Ovary (tissue), 9 donors: Measurements from ENCODE around the gene TENM4. TPM values are rescaled to one million over a fixed set of nuclear protein-coding genes. Genes with fewer than 3 reads are reported as not detected.

ENCODE experiments used
- DNase-seq, 5 donors: peaks; one replicate each; pipeline ENCODE4 v3.0.0-alpha.2; 2019 to 2020
- H3K27ac ChIP-seq, 2 donors: fragments of 200-600 bp; one replicate each; pipeline versions ENCODE4 v1.5.1 to v1.8.0; 2019 to 2022
- H3K27me3 ChIP-seq: fragments of 200-600 bp; one replicate; pipeline ENCODE4 v1.8.0; 2022
- H3K36me3 ChIP-seq: fragments of 200-600 bp; sonication (generic); one replicate; pipeline ENCODE4 v1.5.1; 2019
- H3K4me1 ChIP-seq: one replicate; pipeline ENCODE4 v1.8.1; 2013; ENCODE audit warnings: mild to moderate bottlenecking, moderate library complexity; ENCODE audit not compliant: insufficient read depth
- H3K4me3 ChIP-seq: fragments of 200-600 bp; sonication (generic); one replicate; pipeline ENCODE4 v1.5.1; 2017
- H3K9me3 ChIP-seq, 2 donors: fragments of 200-600 bp in 1 of 2; sonication (generic) in 1 of 2; one replicate each; pipeline versions ENCODE4 v1.5.1 to v1.8.1; 2013 to 2019; ENCODE audit warnings: mild to moderate bottlenecking in 1 of 2, moderate library complexity in 1 of 2
- CTCF ChIP-seq, 3 donors: fragments of 450-650 bp in 2 of 3; fragments of 200-600 bp in 1 of 3; IDR thresholded peaks; one replicate each; pipeline versions ENCODE4 v1.5.1 to v1.8.0; 2016 to 2022; ENCODE audit warnings: antibody characterized with exemption in 3 of 3, mild to moderate bottlenecking in 1 of 3
- EP300 ChIP-seq: sonication (generic); formaldehyde crosslinking; IDR thresholded peaks from one replicate; pipeline ENCODE4 v1.6.1; 2017; ENCODE audit warnings: antibody characterized with exemption
- POLR2A ChIP-seq: fragments of 450-650 bp; IDR thresholded peaks from one replicate; pipeline ENCODE4 v1.6.1; 2017; ENCODE audit warnings: antibody characterized with exemption, mild to moderate bottlenecking, moderate library complexity
- WGBS, 3 donors: extraction: QIAGEN DNeasy Blood & Tissue Kit in 1 of 3; methylation state at CpG; one replicate each; pipeline versions ENCODE4 v1.1.5 to v1.1.7; 2013 to 2017; 5-methylcytosine and 5-hydroxymethylcytosine counted together
- intact Hi-C, 4 donors: fragments of 100-400 bp; cut with DNase I; formaldehyde crosslinking; loops; one replicate each; pipeline versions ENCODE4 v1.11.0 to v1.15.1; 2022 to 2023
- polyA plus RNA-seq, 2 donors: library from polyadenylated mRNA; stranded (reverse); fragments of 200-250 nt in 1 of 2; fragments of 350-450 nt in 1 of 2; fragmentation: Illumina TruSeq in 1 of 2; extraction: RNeasy Lipid Tissue Mini Kit (QIAGEN cat#74804) in 1 of 2; gene quantifications; one replicate each; pipeline ENCODE4 v1.2.3, GENCODE V29; 2013 to 2014
- total RNA-seq, 7 donors: library from RNA; depleted of rRNA in 2 of 7; stranded (reverse); fragments of >200 nt in 2 of 7; fragmentation: NEBNext Ultra II Directional in 3 of 7; extraction: Animal tissue kit (Norgen Biotek cat#: 25700) in 3 of 7; gene quantifications; one replicate each; pipeline versions ENCODE4 v1.1.0 to v1.2.4, GENCODE V29; 2016 to 2023
- donor health status: DM: no; HTN: no; CAD: no; lungs with moderate emphysema.
- donor health status: DM: no; HTN: no; CAD: no.
- donor health status: Bipolar disorder and iron deficiency.
- donor health status: DM: yes; HTN: yes; CAD: no.
- donor health status: DM: no; HTN: no; CAD: no.
- donor health status: DM: yes; HTN: yes; CAD: no.

Gene TENM4
- total and polyA plus RNA-seq, 9 donors, result 11.0 to 206 (median 107) TPM

- no peak for DNase-seq
- no peaks in the 10 kb centered on the region for H3K36me3 ChIP-seq
- H3K9me3 ChIP-seq, result no peaks in the 10 kb centered on the region
- no peak overlapping the region for H3K27ac ChIP-seq
- no peaks in the 10 kb centered on the region for H3K27me3 ChIP-seq
- TF ChIP-seq CTCF (IDR thresholded peaks at IDR 0.05) (no peak), EP300 (no peak), POLR2A (no peak)
- no peak overlapping the region for H3K4me3 ChIP-seq
- no peaks in the 10 kb centered on the region for H3K4me1 ChIP-seq
- WGBS, 3 donors, result 54 to 78% (median 62%) methylated on average over 4 of the region's 4 CpGs
- intact Hi-C loops, result no loop called here
These were observed 681.8 kb downstream of the TENM4 start for GRCh38 chr11:78759071-78759470.

- WGBS, 3 donors, result 73 to 88% (median 85%) methylated on average over 1 of the region's 1 CpG
- H3K36me3 ChIP-seq, result no peaks in the 10 kb centered on the region
- no peaks in the 10 kb centered on the region for H3K9me3 ChIP-seq
- no peak overlapping the region for H3K27ac ChIP-seq
- no peaks in the 10 kb centered on the region for H3K4me1 ChIP-seq
- H3K27me3 ChIP-seq, result no peaks in the 10 kb centered on the region
- TF ChIP-seq POLR2A, result no peak
- no peak for TF ChIP-seq EP300
- no peak for TF ChIP-seq CTCF (IDR thresholded peaks at IDR 0.05)
- DNase-seq, result no peak
- intact Hi-C loops, result no loop called here
- no peak overlapping the region for H3K4me3 ChIP-seq
These were observed 687.5 kb downstream of the TENM4 start for GRCh38 chr11:78753297-78753696.

- no peaks in the 10 kb centered on the region for H3K27me3 ChIP-seq
- TF ChIP-seq POLR2A, result no peak
- no peak for TF ChIP-seq EP300
- TF ChIP-seq CTCF (IDR thresholded peaks at IDR 0.05), result no peak
- no peak for DNase-seq
- H3K9me3 ChIP-seq, result no peaks in the 10 kb centered on the region
- intact Hi-C loops, result no loop called here
- no peak overlapping the region for H3K4me3 ChIP-seq
- no peaks in the 10 kb centered on the region for H3K36me3 ChIP-seq
- WGBS, 3 donors, result 86 to 96% (median 91%) methylated on average over 2 of the region's 2 CpGs
- no peak overlapping the region for H3K27ac ChIP-seq
- no peaks in the 10 kb centered on the region for H3K4me1 ChIP-seq
These were observed 688.3 kb downstream of the TENM4 start for GRCh38 chr11:78752494-78752893.

GRCh38 chr11:78748918-78749690 lies 691.7 kb downstream of the TENM4 start:
- intact Hi-C loops, result no loop called here
- TF ChIP-seq POLR2A, result no peak
- TF ChIP-seq CTCF (IDR thresholded peaks at IDR 0.05), result no peak
- no peak for TF ChIP-seq EP300
- no peak overlapping the region for H3K4me3 ChIP-seq
- DNase-seq, result no peak
- no peaks in the 10 kb centered on the region for H3K9me3 ChIP-seq
- H3K4me1 ChIP-seq, result no peaks in the 10 kb centered on the region
- H3K27ac ChIP-seq, result no peak overlapping the region
- WGBS, 3 donors, result 86 to 94% (median 91%) methylated on average over 7 of the region's 7 CpGs
- no peaks in the 10 kb centered on the region for H3K36me3 ChIP-seq
- no peaks in the 10 kb centered on the region for H3K27me3 ChIP-seq
